ENCODE measurements around the gene USP32. TPM values are rescaled to one million over a fixed set of nuclear protein-coding genes. Genes with fewer than 3 reads are reported as not detected.

The USP32 gene
- total RNA-seq, 1 experiment from 2014 or later: 73.5 TPM

DNA sequence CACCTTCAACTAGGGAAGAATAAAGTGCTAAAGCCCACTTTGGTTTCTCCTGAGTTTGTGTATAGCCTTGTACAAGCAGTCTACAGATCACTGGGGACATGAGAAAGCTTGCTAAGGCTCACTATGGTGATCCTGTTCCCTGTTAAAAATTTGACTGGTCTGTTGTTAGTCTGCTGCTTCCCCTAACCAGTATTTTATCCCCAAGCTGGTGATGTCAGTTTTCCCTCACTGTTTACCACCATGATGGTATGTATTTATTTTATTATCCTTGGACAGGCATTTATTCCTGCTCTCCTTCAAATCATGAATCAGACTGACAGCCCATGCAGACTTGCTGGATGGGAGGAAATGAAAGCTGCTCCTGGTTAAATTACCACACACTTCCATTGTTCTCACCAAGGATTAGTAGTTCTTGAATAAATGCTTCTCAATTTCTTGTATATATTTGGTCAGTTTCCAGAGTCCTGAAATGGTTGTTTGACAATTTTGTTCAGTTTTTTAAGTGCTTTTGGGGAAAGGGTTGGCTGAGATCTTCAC lies 142.6 kb downstream of the USP32 start:
- H3K27ac Mint-ChIP-seq: no peak overlapping the region; a peak in 1 of 7 replicates
- no peak overlapping the region for H2AFZ ChIP-seq (ENCODE audit: low read length)

More for the DNA sequence above, 142.6 kb downstream of the USP32 start:
- H3K56ac ChIP-seq (ENCODE audit: insufficient read length, low read depth, low read length): no peak overlapping the region
- Mint-ChIP-seq H3K9me3 (peaks cover 0 to 3% of the 10 kb centered on the region in 2 experiments; a peak in 1 of 5 replicates), H3K36me3 (ENCODE audit: insufficient read depth in 1 of 3, low read depth in 3 of 3) (peaks cover 22 to 44% (median 31%) of the 10 kb centered on the region in 3 experiments), H3K27me3 (ENCODE audit: low read depth) (no peaks in the 10 kb centered on the region), H3K4me3 (no peak overlapping the region), H3K4me1 (no peaks in the 10 kb centered on the region)
- no peak overlapping the region for H2AK5ac ChIP-seq (ENCODE audit: insufficient read length, low read length)
- no peak overlapping the region for H4K8ac ChIP-seq (replicated peaks; ENCODE audit: insufficient read length, low read depth, low read length)
- no peaks in the 10 kb centered on the region for H3K4me1 ChIP-seq (ENCODE audit: insufficient read depth, low read length)
- H3K27ac ChIP-seq (ENCODE audit: insufficient read length, low read depth, low read length): no peak overlapping the region
- no peaks in the 10 kb centered on the region for H3K79me1 ChIP-seq (ENCODE audit: insufficient read depth, low read depth, low read length, poor library complexity, severe bottlenecking)
- no peaks in the 10 kb centered on the region for H3K79me2 ChIP-seq (ENCODE audit: insufficient read depth, low read length)
- H2BK5ac ChIP-seq (ENCODE audit: insufficient read length, low read length): no peak overlapping the region
- no peak overlapping the region for H3K14ac ChIP-seq (ENCODE audit: insufficient read depth, low read length)
- H3K27me3 ChIP-seq (ENCODE audit: insufficient read depth, low read length): no peaks in the 10 kb centered on the region
- no peaks in the 10 kb centered on the region for H4K20me1 ChIP-seq (ENCODE audit: control insufficient read depth, insufficient read depth, insufficient read length)
- no peak overlapping the region for H4K5ac ChIP-seq (ENCODE audit: insufficient read length, low read depth, low read length)
- H4K91ac ChIP-seq (ENCODE audit: insufficient read length, low read depth, low read length): no peak overlapping the region
- H3T11ph ChIP-seq (ENCODE audit: low read length): no peak overlapping the region
- H3K18ac ChIP-seq (ENCODE audit: insufficient read length, low read depth, low read length): no peak overlapping the region
- no peak overlapping the region for H2BK15ac ChIP-seq (ENCODE audit: low read depth, low read length)
- H3K9ac ChIP-seq (ENCODE audit: extremely low read depth, insufficient read length, low read length): no peak overlapping the region
- no peak overlapping the region for H3K4me2 ChIP-seq (ENCODE audit: insufficient read depth, insufficient read length, low read length)
- H3K4ac ChIP-seq (ENCODE audit: low read depth, low read length): no peak overlapping the region
- H2BK12ac ChIP-seq (ENCODE audit: insufficient read length, low read depth, low read length): no peak overlapping the region
- H3K9me3 ChIP-seq (ENCODE audit: control insufficient read depth, low read depth, low read length): no peaks in the 10 kb centered on the region
- no peak for DNase-seq
- H3K23ac ChIP-seq (ENCODE audit: insufficient read length, low read depth, low read length): no peak overlapping the region
- no peaks in the 10 kb centered on the region for H3K23me2 ChIP-seq (ENCODE audit: insufficient read length, low read depth, low read length, poor library complexity, severe bottlenecking)
- no peak overlapping the region for H2BK20ac ChIP-seq (ENCODE audit: low read depth, low read length, poor library complexity, severe bottlenecking)
- no peak overlapping the region for H2BK120ac ChIP-seq (ENCODE audit: low read depth, low read length, poor library complexity, severe bottlenecking)
- TF ChIP-seq, protein P1, sequence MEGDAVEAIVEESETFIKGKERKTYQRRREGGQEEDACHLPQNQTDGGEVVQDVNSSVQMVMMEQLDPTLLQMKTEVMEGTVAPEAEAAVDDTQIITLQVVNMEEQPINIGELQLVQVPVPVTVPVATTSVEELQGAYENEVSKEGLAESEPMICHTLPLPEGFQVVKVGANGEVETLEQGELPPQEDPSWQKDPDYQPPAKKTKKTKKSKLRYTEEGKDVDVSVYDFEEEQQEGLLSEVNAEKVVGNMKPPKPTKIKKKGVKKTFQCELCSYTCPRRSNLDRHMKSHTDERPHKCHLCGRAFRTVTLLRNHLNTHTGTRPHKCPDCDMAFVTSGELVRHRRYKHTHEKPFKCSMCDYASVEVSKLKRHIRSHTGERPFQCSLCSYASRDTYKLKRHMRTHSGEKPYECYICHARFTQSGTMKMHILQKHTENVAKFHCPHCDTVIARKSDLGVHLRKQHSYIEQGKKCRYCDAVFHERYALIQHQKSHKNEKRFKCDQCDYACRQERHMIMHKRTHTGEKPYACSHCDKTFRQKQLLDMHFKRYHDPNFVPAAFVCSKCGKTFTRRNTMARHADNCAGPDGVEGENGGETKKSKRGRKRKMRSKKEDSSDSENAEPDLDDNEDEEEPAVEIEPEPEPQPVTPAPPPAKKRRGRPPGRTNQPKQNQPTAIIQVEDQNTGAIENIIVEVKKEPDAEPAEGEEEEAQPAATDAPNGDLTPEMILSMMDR (conservative IDR thresholded peaks at IDR 0.05): no peak
